Heart right ventricle (tissue), 16 donors: ENCODE results near the gene PIMREG. TPM values are rescaled to one million over a fixed set of nuclear protein-coding genes. Genes with fewer than 3 reads are reported as not detected.

Source experiments
- ATAC-seq, 8 donors: fragments of 200-7000 bp; cut with Tn5 transposase; one replicate each; pipeline ENCODE4 v1.9.1; 2020; ENCODE audit warnings: mild to moderate bottlenecking in 8 of 8, moderate library complexity in 8 of 8, moderate number of reproducible peaks in 1 of 8
- DNase-seq, 2 donors: peaks; one replicate each; pipeline ENCODE4 v3.0.0-alpha.2; 2020
- H3K27ac ChIP-seq, 10 donors: fragments of 200-600 bp; sonication (generic) in 2 of 10; one replicate each; pipeline versions ENCODE4 v1.5.0 to v1.8.0; 2020 to 2022; ENCODE audit warnings: mild to moderate bottlenecking in 3 of 10
- H3K27me3 ChIP-seq, 7 donors: fragments of 200-600 bp; one replicate each; pipeline ENCODE4 v1.8.0; 2021 to 2022; ENCODE audit warnings: mild to moderate bottlenecking in 2 of 7
- H3K36me3 ChIP-seq, 9 donors: fragments of 200-600 bp; sonication (generic) in 1 of 9; one replicate each; pipeline versions ENCODE4 v1.5.0 to v1.8.0; 2020 to 2022; ENCODE audit warnings: mild to moderate bottlenecking in 2 of 9
- H3K4me1 ChIP-seq, 9 donors: fragments of 200-600 bp; sonication (generic) in 1 of 9; one replicate each; pipeline versions ENCODE4 v1.5.0 to v1.8.0; 2020 to 2022; ENCODE audit warnings: mild to moderate bottlenecking in 4 of 9
- H3K4me3 ChIP-seq, 10 donors: fragments of 200-600 bp; sonication (generic) in 2 of 10; one replicate each; pipeline versions ENCODE4 v1.5.0 to v1.8.0; 2020 to 2022; ENCODE audit warnings: mild to moderate bottlenecking in 7 of 10, moderate library complexity in 2 of 10
- H3K9me3 ChIP-seq, 11 donors: fragments of 200-600 bp in 10 of 11; sonication (generic) in 2 of 11; one replicate each; pipeline versions ENCODE4 v1.5.0 to v1.8.0; 2013 to 2022; ENCODE audit warnings: mild to moderate bottlenecking in 2 of 11, control low read depth in 1 of 11, moderate library complexity in 1 of 11
- WGBS, 2 donors: extraction: QIAGEN DNeasy Blood & Tissue Kit; methylation state at CpG; one replicate each; pipeline ENCODE4 v1.1.7; 2013; ENCODE audit warnings: inconsistent platforms in 1 of 2; 5-methylcytosine and 5-hydroxymethylcytosine counted together
- intact Hi-C, 10 donors: fragments of 100-400 bp; cut with DNase I; formaldehyde crosslinking; loops; one replicate each; pipeline versions ENCODE4 v1.11.1 to v1.14.2; 2022
- polyA plus RNA-seq, 2 donors: library from polyadenylated mRNA; stranded (reverse); fragments of 200-250 nt; gene quantifications; one replicate each; pipeline ENCODE4 v1.2.3, GENCODE V29; 2013
- total RNA-seq, 10 donors: library from RNA; stranded (reverse); fragmentation: NEBNext Ultra II Directional in 3 of 10; extraction: Animal tissue kit (Norgen Biotek cat#: 25700) in 3 of 10; gene quantifications; one replicate each; pipeline versions ENCODE4 v1.2.1 to v1.2.4, GENCODE V29; 2021 to 2023
- TF ChIP-seq, protein P1 (sequence below), 9 donors: fragments of 200-600 bp; sonication (generic) in 2 of 9; IDR thresholded peaks; one replicate each; pipeline versions ENCODE4 v1.5.0 to v1.8.0; 2021 to 2022; ENCODE audit warnings: antibody characterized with exemption in 9 of 9, mild to moderate bottlenecking in 5 of 9, moderate library complexity in 1 of 9
- donor health status: Arrhythmogenic right ventricular cardiomyopathy.
- donor health status: ischemic (EF 13 %, LVEDD 7.1; RV severe dilation, severe dysfunction).
- donor health status: healthy with polysubstance abuse.
- donor health status: DM: no; HTN: yes; CAD: no.
- donor health status: DM: no; HTN: no; CAD: no.
- donor health status: ischemic (EF 25% LVEDD 6.9; RV normal size, moderate dysfunction).
- donor health status: ischemic (EF 25% LVEDD 5.7; RV mildly dilated, moderate dysfunction).
- donor health status: healthy.
- donor health status: DM: yes; HTN: yes; CAD: no.
- donor health status: Ischemic cardiomyopathy.
- donor health status: ischemic (EF 35%, LVEDD 5.7; RV mildly dilated, moderate dysfunction).
- donor health status: nonischemic (EF 11% LVEDD 7.7; RV severe dilation, severe dysfunction).
- donor health status: DM: yes; HTN: yes; CAD: no.
- donor health status: PGD.
- donor health status: ischemic (EF 29% LVEDD 5.4; RV normal size, mild dysfunction).
- donor health status: nonischemic (EF 23%, LVEDD 6.1; RV moderate dilation, normal function).

PIMREG gene
- total and polyA plus RNA-seq, 12 donors: 0.21 to 4.0 (median 0.54) TPM; not detected in 6

DNA sequence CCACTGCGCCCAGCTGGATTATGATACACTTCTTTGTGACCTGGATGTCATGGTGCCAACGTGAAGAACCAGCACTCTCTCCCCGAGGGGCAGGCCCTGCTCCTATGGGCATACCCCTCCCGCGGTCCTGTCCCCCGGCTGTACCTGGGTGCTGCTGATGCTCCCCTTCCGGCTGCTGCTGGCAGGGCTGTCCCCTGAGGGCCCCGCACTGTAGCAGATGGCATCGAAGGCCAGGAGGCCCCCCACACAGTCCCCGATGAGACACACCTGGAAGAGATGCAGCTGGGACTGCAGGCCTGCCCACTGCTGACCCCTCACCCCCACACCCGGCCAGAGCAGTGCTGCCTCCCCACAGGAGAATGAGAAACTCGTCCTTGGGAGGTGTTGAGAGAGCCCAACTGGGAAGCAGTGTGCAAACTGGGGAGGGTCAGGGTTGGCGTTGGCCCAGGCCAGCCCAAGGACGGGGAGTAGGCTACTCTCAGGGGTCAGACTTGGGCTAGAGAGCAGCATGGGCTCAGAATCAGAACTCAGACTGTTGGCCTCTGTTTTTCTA, 33.7 kb downstream of the PIMREG start:
- H3K9me3 ChIP-seq: no peaks in the 10 kb centered on the region
- TF ChIP-seq, protein P1, sequence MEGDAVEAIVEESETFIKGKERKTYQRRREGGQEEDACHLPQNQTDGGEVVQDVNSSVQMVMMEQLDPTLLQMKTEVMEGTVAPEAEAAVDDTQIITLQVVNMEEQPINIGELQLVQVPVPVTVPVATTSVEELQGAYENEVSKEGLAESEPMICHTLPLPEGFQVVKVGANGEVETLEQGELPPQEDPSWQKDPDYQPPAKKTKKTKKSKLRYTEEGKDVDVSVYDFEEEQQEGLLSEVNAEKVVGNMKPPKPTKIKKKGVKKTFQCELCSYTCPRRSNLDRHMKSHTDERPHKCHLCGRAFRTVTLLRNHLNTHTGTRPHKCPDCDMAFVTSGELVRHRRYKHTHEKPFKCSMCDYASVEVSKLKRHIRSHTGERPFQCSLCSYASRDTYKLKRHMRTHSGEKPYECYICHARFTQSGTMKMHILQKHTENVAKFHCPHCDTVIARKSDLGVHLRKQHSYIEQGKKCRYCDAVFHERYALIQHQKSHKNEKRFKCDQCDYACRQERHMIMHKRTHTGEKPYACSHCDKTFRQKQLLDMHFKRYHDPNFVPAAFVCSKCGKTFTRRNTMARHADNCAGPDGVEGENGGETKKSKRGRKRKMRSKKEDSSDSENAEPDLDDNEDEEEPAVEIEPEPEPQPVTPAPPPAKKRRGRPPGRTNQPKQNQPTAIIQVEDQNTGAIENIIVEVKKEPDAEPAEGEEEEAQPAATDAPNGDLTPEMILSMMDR (IDR thresholded peaks at IDR 0.05): no peak
- no peak overlapping the region for H3K27ac ChIP-seq
- H3K4me1 ChIP-seq: no peaks in the 10 kb centered on the region
- DNase-seq (no peak), ATAC-seq (no peak)
- no peak overlapping the region for H3K4me3 ChIP-seq
- 87% methylated on average over 14 of the region's 14 CpGs for WGBS, 2 donors
- H3K36me3 ChIP-seq: no peaks in the 10 kb centered on the region
- peaks cover 0 to 21% (median 8%) of the 10 kb centered on the region in 7 donors for H3K27me3 ChIP-seq
- intact Hi-C loops: loop anchor here in 4 of 10 donors (10.0 kb wide), 4 partner anchors 97 to 167 kb away; partner anchors contain the start of genes KIAA0753 (in 2 of the 4) and TXNDC17 (in 2 of the 4)

DNA sequence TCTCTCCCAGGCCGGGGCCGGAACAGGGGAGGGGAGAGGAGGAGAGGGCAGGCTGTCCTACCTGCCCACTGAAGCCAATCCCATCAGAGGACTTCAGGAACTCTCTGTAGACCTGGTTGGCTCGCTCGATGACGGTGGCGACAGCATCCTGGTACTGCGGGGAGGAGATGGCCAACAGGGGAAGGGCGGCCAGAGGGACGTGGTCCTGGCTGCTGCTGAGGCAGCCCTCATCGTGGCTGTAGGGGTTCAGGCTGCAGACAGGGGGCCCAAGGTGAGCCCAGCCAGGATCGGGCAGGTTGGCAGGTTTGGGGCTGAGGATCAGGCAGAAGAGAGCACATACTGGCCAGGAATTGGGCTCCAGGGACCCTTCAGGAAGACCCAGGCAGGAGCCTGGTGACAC, 34.2 kb downstream of the PIMREG start:
- intact Hi-C loops: loop anchor here in 4 of 10 donors (10.0 kb wide), 4 partner anchors 96 to 166 kb away; partner anchors contain the start of genes KIAA0753 (in 2 of the 4) and TXNDC17 (in 2 of the 4)
- H3K27me3 ChIP-seq: peaks cover 0 to 21% (median 8%) of the 10 kb centered on the region in 7 donors
- 88 to 89% methylated on average over 11 of the region's 11 CpGs for WGBS, 2 donors
- no peaks in the 10 kb centered on the region for H3K9me3 ChIP-seq
- H3K4me1 ChIP-seq: no peaks in the 10 kb centered on the region
- TF ChIP-seq, protein P1 (IDR thresholded peaks at IDR 0.05): no peak
- H3K4me3 ChIP-seq: no peak overlapping the region
- H3K36me3 ChIP-seq: no peaks in the 10 kb centered on the region
- DNase-seq: no peak
- ATAC-seq: no peak
- H3K27ac ChIP-seq: no peak overlapping the region

DNA sequence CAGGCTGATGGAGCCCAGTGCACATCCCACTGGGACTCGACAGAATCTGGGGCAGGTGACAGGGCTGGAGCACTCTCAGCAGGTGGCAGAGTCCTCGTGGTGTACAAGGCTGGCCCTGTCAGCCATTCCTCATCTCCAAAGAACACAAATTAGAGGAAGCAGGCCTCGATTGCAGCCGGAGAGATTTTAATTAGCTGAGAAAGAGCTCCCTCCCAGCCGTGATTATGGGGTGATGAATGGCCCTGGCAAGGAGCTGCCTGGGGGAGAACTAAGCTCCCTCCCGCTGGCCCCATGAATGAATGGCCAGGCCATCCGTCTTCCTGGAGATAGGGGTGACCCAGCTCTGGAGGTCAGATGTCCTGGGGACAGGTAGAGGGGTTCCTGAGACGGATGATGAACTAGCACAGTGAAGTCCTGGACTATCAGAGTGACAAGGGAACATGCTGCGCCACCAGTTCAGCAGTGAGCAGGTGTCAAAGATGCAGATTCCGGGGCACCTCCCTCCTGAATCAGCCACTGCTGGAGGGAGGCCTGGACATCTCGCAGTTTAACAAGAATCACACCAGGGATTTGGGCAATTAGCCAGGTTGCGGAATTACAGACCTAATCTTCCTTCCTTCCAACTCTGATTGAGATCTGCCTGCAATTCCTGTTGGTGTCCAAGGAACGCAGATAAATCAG, 35.5 kb downstream of the PIMREG start:
- H3K27ac ChIP-seq: no peak overlapping the region
- H3K4me3 ChIP-seq: no peak overlapping the region
- WGBS, 2 donors: 37 to 39% methylated on average over 13 of the region's 13 CpGs
- intact Hi-C loops: loop anchor here in 4 of 10 donors (10.0 kb wide), 4 partner anchors 95 to 165 kb away; partner anchors contain the start of genes KIAA0753 (in 2 of the 4) and TXNDC17 (in 2 of the 4)
- ATAC-seq (no peak), DNase-seq (no peak)
- no peaks in the 10 kb centered on the region for H3K9me3 ChIP-seq
- TF ChIP-seq, protein P1 (IDR thresholded peaks at IDR 0.05): no peak
- H3K4me1 ChIP-seq: no peaks in the 10 kb centered on the region
- H3K36me3 ChIP-seq: no peaks in the 10 kb centered on the region
- H3K27me3 ChIP-seq: peaks cover 0 to 21% (median 8%) of the 10 kb centered on the region in 7 donors

DNA sequence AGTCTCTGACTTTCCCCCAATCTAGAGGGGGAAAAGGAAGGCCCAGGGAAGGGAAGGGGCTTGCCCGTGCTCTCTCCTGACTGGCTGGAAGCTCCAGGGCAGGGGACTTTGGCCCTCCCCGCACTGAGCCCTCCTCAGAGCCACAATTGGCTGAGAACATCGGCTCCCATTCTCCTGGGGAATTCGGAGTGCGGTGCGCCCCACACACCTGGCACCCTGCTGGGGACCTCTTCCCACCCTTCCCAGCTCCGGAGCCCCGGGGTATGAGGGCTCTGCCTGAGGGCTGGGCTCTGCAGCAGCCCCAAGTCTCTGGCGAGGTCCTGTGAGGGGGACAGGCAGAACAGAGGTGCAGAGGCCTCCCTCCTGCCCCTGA, 36.0 kb downstream of the PIMREG start:
- Histone ChIP-seq H3K4me3 (no peak overlapping the region), H3K27me3 (peaks cover 0 to 21% (median 8%) of the 10 kb centered on the region in 7 donors), H3K27ac (no peak overlapping the region), H3K36me3 (no peaks in the 10 kb centered on the region), H3K4me1 (no peaks in the 10 kb centered on the region), H3K9me3 (no peaks in the 10 kb centered on the region)
- 23 to 26% methylated on average over 9 of the region's 9 CpGs for WGBS, 2 donors
- intact Hi-C loops: no loop called here
- TF ChIP-seq, protein P1 (IDR thresholded peaks at IDR 0.05): no peak
- ATAC-seq (no peak), DNase-seq (no peak)
